ENCODE measurements around the gene EFCAB8.

EFCAB8 gene

DNA sequence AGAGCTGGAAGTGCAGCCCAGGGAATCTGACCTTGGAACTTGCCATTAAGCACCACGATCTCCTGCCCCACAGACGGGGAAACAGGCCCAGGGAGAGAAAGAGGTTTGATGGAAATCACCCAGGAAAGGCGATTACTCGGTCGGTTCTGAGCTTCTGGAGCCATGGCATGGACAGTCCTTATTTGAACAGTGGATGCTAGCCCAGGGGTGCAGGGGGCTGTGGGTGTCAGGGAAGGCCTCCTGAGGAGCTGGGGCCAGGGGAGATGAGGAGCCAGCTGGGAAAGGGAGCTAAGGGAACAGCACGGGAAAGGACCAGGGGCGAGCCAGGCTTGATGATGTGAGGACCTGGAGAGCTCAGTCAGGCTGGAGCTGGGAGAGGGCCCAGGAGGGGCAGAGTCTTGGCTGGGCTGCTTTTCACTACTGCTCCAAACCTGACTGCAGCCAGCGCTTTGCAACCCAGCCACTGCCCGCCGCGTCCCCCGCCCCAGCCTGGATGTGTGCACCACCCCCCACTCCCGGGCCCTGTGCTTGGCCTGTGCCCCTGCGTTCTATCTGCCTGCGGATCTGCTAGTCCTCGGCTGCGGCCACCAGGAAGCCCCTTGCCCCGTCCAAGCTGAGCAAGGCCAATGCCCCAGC lies 127.7 kb downstream of the EFCAB8 start:
- no peak for DNase-seq (ENCODE audit: low spot score)

GRCh38 chr20:32987044-32987825 lies 128.5 kb downstream of the EFCAB8 start:
- DNase-seq (ENCODE audit: low spot score) = no peak

- no peak for DNase-seq (ENCODE audit: low spot score)
Observed at GRCh38 chr20:32988008-32988407, 129.3 kb downstream of the EFCAB8 start.

- DNase-seq (ENCODE audit: low spot score) = no peak
Observed at GRCh38 chr20:32989507-32990283, 131.0 kb downstream of the EFCAB8 start.

GRCh38 chr20:32990426-32990825 lies 131.7 kb downstream of the EFCAB8 start:
- no peak for DNase-seq (ENCODE audit: low spot score)

DNA sequence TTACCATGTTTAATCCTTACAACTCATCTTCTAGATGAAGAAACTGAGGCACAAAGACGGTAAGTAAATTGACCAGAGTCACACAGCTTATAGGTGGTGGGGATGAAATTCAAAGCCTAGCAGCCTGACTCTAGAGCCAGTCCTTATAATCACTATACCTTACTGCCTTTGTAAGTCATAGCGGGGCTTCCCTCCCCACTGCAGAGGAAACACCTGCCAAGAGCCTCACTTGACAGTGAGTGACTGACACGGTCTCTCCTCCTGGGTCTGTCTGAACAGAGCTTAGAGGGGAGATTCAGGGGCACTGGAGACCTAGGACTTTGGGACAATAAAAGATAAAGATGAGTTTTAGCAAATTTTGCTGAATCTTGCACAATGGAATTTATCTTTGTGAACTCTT lies 132.7 kb downstream of the EFCAB8 start:
- DNase-seq (ENCODE audit: low spot score) = no peak

GRCh38 chr20:32991792-32992641 lies 133.3 kb downstream of the EFCAB8 start:
- no peak for DNase-seq (ENCODE audit: low spot score)

- no peak for DNase-seq (ENCODE audit: low spot score)
Observed at GRCh38 chr20:32993496-32994050, 134.8 kb downstream of the EFCAB8 start.

DNA sequence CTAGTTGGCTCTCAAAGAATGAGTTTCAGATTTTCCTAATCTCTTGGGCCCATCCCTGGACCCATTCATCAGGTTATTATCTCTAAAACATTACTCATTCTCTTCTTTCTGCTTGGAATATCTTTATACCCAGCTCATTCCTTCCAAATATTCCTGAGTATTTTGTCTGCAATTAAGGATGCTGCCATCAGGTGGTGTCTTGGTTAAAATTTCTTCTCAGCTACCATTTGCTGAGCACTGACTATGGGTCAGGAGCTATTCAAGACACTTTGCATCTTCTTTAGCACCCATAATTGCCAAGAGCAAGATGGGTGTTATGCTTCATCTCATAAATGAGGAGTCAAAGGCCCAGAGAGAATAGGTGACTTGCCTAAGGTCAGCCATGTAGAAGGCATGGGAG lies 137.1 kb downstream of the EFCAB8 start:
- no peak for DNase-seq (ENCODE audit: low spot score)

DNA sequence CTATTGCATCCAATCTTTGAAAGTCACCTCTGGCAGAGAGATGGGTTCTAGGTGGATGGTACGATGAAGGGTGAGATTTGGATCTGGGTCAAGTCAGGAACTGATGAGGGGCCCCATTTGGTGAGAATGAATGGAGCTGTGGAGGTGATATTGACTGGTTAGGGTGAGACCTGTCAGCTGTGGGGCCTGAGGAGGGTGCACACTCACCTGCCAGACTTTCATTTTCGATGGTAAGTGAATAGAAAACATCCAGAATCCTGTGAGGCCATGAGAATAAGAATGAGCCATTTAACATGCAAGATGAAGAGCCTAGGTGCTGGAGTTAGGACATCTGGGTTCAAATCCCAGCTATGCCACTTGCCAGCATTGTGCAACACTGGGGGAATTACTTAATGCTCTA lies 138.7 kb downstream of the EFCAB8 start:
- no peak for DNase-seq (ENCODE audit: low spot score)

- DNase-seq (ENCODE audit: low spot score) = no peak
Observed at GRCh38 chr20:32999603-33000250, 141.0 kb downstream of the EFCAB8 start.

- no peak for DNase-seq (ENCODE audit: low spot score)
Observed at GRCh38 chr20:33000802-33001466, 142.2 kb downstream of the EFCAB8 start.

- DNase-seq (ENCODE audit: low spot score) = no peak
Observed at GRCh38 chr20:33002087-33002808, 143.5 kb downstream of the EFCAB8 start.

- no peak for DNase-seq (ENCODE audit: low spot score)
Observed at GRCh38 chr20:33004141-33004751, 145.5 kb downstream of the EFCAB8 start, which contains the start of gene SUN5. Gene SUN5 (minus strand): TSS chr20:33004433. CDS start chr20:33004340, 93 bp downstream.

GRCh38 chr20:33005132-33005566 lies 146.4 kb downstream of the EFCAB8 start:
- no peak for DNase-seq (ENCODE audit: low spot score)

DNA sequence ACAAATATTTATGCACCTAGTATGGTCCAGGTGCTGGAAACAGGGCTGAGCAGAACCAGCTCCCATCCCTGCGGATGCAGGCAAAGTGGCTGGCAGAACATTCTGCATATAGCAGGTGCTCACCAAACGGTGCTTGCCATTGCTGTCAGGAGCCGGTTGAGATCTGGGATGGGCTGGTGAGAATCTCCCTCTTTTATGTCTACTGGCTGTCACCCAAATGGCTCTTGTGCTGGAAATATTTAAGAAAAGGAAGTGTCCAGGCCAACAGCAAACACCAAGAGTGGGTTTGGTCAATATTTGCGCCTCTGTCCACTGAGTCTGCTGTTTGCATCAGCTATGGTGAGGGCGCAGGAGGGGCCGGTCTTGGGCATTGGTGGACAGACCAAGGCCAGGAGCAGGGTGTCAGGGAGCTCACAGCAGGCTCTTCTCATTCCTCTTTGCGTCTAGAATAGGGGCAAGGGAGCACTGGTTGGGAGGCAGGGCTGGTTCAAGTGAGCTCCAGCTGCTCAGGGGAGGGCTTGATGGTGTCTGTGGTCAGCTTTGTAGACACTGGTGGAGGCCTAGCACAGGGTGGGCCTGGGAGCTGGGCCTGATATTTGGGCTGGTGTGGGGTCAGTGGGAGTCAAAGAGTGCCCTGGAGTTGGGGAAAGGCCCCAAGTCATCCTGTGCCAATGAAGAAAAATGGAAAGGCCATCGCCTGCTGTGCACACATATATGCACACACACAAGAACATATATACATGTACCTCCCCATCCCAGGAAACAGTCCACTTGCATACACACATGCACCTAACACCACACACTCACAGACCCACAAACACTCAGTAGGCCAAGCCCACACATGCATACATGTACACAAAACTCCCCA lies 147.4 kb downstream of the EFCAB8 start:
- DNase-seq (ENCODE audit: low spot score) = no peak

- no peak for DNase-seq (ENCODE audit: low spot score)
Observed at GRCh38 chr20:33006776-33007375, 148.2 kb downstream of the EFCAB8 start.

Measured in SW480 (cell line).